Smooth muscle cell (in vitro differentiated cells): Measurements from ENCODE around the gene UGT1A5. TPM values are rescaled to one million over a fixed set of nuclear protein-coding genes. Genes with fewer than 3 reads are reported as not detected.

Experiments used
- DNase-seq: peaks from one replicate; lab custom pipeline; 2025; ENCODE audit not compliant: unreplicated experiment; lab: John Stamatoyannopoulos, UW
- H2AFZ ChIP-seq: fragments of 200-600 bp; sonication (generic); 2 replicates; pipeline ENCODE4 v1.6.0; 2016; ENCODE audit warnings: antibody characterized with exemption, low read depth, mild to moderate bottlenecking
- H3F3A ChIP-seq: fragments of 200-600 bp; sonication (generic); 2 replicates; pipeline ENCODE4 v1.6.0; 2017; ENCODE audit warnings: antibody characterized with exemption, low read depth
- H3K27ac ChIP-seq: fragments of 200-600 bp; sonication (generic); 2 replicates; pipeline ENCODE4 v1.5.1; 2016; ENCODE audit warnings: low read depth, mild to moderate bottlenecking
- H3K27me3 ChIP-seq: fragments of 200-600 bp; sonication (generic); 2 replicates; pipeline ENCODE4 v1.6.1; 2016; ENCODE audit warnings: low read depth, mild to moderate bottlenecking
- H3K36me3 ChIP-seq: fragments of 200-600 bp; sonication (generic); 2 replicates; pipeline ENCODE4 v1.5.1; 2016; ENCODE audit warnings: low read depth
- H3K4me1 ChIP-seq: fragments of 200-600 bp; sonication (generic); 2 replicates; pipeline ENCODE4 v1.5.1; 2016; ENCODE audit warnings: low read depth
- H3K4me2 ChIP-seq: fragments of 200-600 bp; sonication (generic); 2 replicates; pipeline ENCODE4 v1.6.0; 2016; ENCODE audit warnings: mild to moderate bottlenecking
- H3K4me3 ChIP-seq: fragments of 200-600 bp; sonication (generic); 2 replicates; pipeline ENCODE4 v1.5.1; 2016; ENCODE audit warnings: mild to moderate bottlenecking
- H3K79me2 ChIP-seq: fragments of 200-600 bp; sonication (generic); 2 replicates; pipeline ENCODE4 v1.6.0; 2016; ENCODE audit warnings: low read depth, mild to moderate bottlenecking
- H3K9ac ChIP-seq: fragments of 200-600 bp; sonication (generic); 2 replicates; pipeline ENCODE4 v1.6.0; 2016; ENCODE audit warnings: low read depth
- H3K9me3 ChIP-seq: fragments of 200-600 bp; sonication (generic); replicated peaks from 2 replicates; pipeline ENCODE4 v1.5.1; 2016; ENCODE audit warnings: low read depth
- H4K20me1 ChIP-seq: fragments of 200-600 bp; sonication (generic); 2 replicates; pipeline ENCODE4 v1.6.0; 2016; ENCODE audit warnings: low read depth
- WGBS: methylation state at CpG from one replicate; pipeline ENCODE4 v1.1.7; 2016; ENCODE audit warnings: low lambda C conversion rate; 5-methylcytosine and 5-hydroxymethylcytosine counted together
- polyA plus RNA-seq: library from polyadenylated mRNA; unstranded; fragments of >200 nt; fragmentation: Nextera tagmentation; extraction: Ambion mirVana; gene quantifications from 2 replicates; pipeline ENCODE4 v1.2.1, GENCODE V29; 2016
- total RNA-seq: library from RNA; depleted of rRNA; stranded (reverse); fragments of >200 nt; gene quantifications from 2 replicates; pipeline ENCODE4 v1.2.3, GENCODE V29; 2014
- TF ChIP-seq, protein P1 (sequence below): fragments of 200-600 bp; sonication (generic); IDR thresholded peaks from 2 replicates; pipeline ENCODE4 v1.5.1; 2017; ENCODE audit warnings: borderline replicate concordance, mild to moderate bottlenecking, antibody characterized with exemption; ENCODE audit not compliant: insufficient read depth, poor library complexity, severe bottlenecking

Gene UGT1A5
- total and polyA plus RNA-seq, 2 experiments from 2014 or later, result not detected

DNA sequence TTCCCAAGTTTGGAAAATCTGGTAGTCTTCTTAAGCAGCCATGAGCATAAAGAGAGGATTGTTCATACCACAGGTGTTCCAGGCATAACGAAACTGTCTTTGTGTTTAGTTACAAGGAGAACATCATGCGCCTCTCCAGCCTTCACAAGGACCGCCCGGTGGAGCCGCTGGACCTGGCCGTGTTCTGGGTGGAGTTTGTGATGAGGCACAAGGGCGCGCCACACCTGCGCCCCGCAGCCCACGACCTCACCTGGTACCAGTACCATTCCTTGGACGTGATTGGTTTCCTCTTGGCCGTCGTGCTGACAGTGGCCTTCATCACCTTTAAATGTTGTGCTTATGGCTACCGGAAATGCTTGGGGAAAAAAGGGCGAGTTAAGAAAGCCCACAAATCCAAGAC lies 59.4 kb downstream of the UGT1A5 start:
- DNase-seq, result no peak
- no peaks in the 10 kb centered on the region for H3F3A ChIP-seq
- H3K36me3 ChIP-seq, result no peaks in the 10 kb centered on the region
- H3K27me3 ChIP-seq, result no peaks in the 10 kb centered on the region
- TF ChIP-seq, protein P1, sequence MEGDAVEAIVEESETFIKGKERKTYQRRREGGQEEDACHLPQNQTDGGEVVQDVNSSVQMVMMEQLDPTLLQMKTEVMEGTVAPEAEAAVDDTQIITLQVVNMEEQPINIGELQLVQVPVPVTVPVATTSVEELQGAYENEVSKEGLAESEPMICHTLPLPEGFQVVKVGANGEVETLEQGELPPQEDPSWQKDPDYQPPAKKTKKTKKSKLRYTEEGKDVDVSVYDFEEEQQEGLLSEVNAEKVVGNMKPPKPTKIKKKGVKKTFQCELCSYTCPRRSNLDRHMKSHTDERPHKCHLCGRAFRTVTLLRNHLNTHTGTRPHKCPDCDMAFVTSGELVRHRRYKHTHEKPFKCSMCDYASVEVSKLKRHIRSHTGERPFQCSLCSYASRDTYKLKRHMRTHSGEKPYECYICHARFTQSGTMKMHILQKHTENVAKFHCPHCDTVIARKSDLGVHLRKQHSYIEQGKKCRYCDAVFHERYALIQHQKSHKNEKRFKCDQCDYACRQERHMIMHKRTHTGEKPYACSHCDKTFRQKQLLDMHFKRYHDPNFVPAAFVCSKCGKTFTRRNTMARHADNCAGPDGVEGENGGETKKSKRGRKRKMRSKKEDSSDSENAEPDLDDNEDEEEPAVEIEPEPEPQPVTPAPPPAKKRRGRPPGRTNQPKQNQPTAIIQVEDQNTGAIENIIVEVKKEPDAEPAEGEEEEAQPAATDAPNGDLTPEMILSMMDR, result no peak
- no peaks in the 10 kb centered on the region for H3K79me2 ChIP-seq
- H3K27ac ChIP-seq, result no peak overlapping the region
- H2AFZ ChIP-seq, result no peak overlapping the region
- H3K4me3 ChIP-seq, result no peak overlapping the region
- H3K4me2 ChIP-seq, result no peak overlapping the region
- no peaks in the 10 kb centered on the region for H3K4me1 ChIP-seq
- 91% methylated on average over 16 of the region's 16 CpGs for WGBS
- H3K9ac ChIP-seq, result no peak overlapping the region
- no peaks in the 10 kb centered on the region for H4K20me1 ChIP-seq
- H3K9me3 ChIP-seq, result no peaks in the 10 kb centered on the region

DNA sequence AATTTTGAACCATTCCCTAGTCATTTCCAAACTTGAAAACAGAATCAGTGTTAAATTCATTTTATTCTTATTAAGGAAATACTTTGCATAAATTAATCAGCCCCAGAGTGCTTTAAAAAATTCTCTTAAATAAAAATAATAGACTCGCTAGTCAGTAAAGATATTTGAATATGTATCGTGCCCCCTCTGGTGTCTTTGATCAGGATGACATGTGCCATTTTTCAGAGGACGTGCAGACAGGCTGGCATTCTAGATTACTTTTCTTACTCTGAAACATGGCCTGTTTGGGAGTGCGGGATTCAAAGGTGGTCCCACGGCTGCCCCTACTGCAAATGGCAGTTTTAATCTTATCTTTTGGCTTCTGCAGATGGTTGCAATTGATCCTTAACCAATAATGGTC lies 59.9 kb downstream of the UGT1A5 start:
- no peak overlapping the region for H3K27ac ChIP-seq
- H3K4me2 ChIP-seq, result no peak overlapping the region
- DNase-seq, result no peak
- no peak overlapping the region for H3K4me3 ChIP-seq
- H3K9ac ChIP-seq, result no peak overlapping the region
- no peaks in the 10 kb centered on the region for H3K79me2 ChIP-seq
- TF ChIP-seq, protein P1, result no peak
- no peak overlapping the region for H2AFZ ChIP-seq
- no peaks in the 10 kb centered on the region for H4K20me1 ChIP-seq
- H3K9me3 ChIP-seq, result no peaks in the 10 kb centered on the region
- H3F3A ChIP-seq, result no peaks in the 10 kb centered on the region
- no peaks in the 10 kb centered on the region for H3K4me1 ChIP-seq
- WGBS, result 79% methylated on average over 5 of the region's 5 CpGs
- H3K27me3 ChIP-seq, result no peaks in the 10 kb centered on the region
- no peaks in the 10 kb centered on the region for H3K36me3 ChIP-seq

DNA sequence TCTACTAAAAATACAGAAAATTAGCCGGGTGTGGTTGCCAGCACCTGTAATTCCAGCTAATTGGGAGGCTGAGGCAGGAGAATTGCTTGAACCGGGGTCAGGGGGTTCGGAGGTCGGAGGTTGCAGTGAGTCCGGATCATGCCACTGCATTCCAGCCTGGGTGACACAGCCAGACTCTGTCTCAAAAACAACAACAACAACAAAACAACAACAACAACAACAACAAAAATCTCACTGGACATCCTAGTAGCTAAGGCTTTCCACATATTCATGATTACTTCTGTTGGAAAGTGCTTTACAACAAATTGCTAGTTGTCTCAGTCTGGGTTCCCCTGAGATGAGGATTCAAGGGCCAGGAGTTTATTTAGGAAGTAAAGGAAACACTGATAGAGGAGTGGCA lies 61.1 kb downstream of the UGT1A5 start:
- Histone ChIP-seq H3K27ac (no peak overlapping the region), H3K4me3 (no peak overlapping the region), H3K27me3 (no peaks in the 10 kb centered on the region), H2AFZ (no peak overlapping the region), H3F3A (no peaks in the 10 kb centered on the region), H3K9me3 (no peaks in the 10 kb centered on the region), H4K20me1 (no peaks in the 10 kb centered on the region), H3K4me2 (no peak overlapping the region), H3K36me3 (no peaks in the 10 kb centered on the region), H3K9ac (no peak overlapping the region), H3K4me1 (no peaks in the 10 kb centered on the region), H3K79me2 (no peaks in the 10 kb centered on the region)
- no peak for DNase-seq
- WGBS, result 89% methylated on average over 5 of the region's 5 CpGs
- TF ChIP-seq, protein P1, result no peak

DNA sequence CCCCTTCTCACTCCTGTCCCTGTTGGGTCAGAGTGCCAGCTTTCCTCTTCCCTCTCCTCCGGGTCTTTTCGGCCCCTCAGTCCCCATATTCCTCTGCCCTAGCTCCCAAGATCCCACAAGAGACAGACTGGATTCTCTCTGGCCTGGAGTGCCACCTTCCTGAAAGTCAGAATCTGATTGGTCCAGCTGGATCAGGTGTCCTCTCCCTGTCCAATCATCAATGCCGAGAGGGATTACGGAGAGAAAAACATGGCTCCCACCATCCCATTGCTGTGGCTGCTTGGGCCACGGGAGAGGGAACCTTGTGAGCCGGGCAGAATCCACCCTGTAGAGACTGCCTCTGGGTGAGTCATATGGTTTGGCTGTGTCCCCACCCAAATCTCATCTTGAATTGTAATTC lies 62.7 kb downstream of the UGT1A5 start:
- H3K4me1 ChIP-seq, result no peaks in the 10 kb centered on the region
- TF ChIP-seq, protein P1, result no peak
- 97% methylated on average over 6 of the region's 6 CpGs for WGBS
- H3K4me3 ChIP-seq, result no peak overlapping the region
- no peaks in the 10 kb centered on the region for H3K79me2 ChIP-seq
- no peak overlapping the region for H3K4me2 ChIP-seq
- H3K27me3 ChIP-seq, result no peaks in the 10 kb centered on the region
- DNase-seq, result no peak
- no peaks in the 10 kb centered on the region for H3K36me3 ChIP-seq
- no peaks in the 10 kb centered on the region for H3F3A ChIP-seq
- no peak overlapping the region for H2AFZ ChIP-seq
- H3K9ac ChIP-seq, result no peak overlapping the region
- no peak overlapping the region for H3K27ac ChIP-seq
- no peaks in the 10 kb centered on the region for H4K20me1 ChIP-seq
- no peaks in the 10 kb centered on the region for H3K9me3 ChIP-seq
